Activated naive CD8-positive, alpha-beta T cell (primary cell): ENCODE measurements around the gene MTMR1.

Experiments
- H3K27ac Mint-ChIP-seq: one replicate; pipeline ENCODE4 v1.8.0; 2021; ENCODE audit warnings: mixed read lengths
- H3K27me3 Mint-ChIP-seq: one replicate; pipeline ENCODE4 v1.8.0; 2021; ENCODE audit warnings: mixed read lengths
- H3K36me3 Mint-ChIP-seq: one replicate; pipeline ENCODE4 v1.8.0; 2021; ENCODE audit warnings: mixed read lengths
- H3K4me1 Mint-ChIP-seq: one replicate; pipeline ENCODE4 v1.8.0; 2021; ENCODE audit warnings: low read depth, mixed read lengths
- H3K4me3 Mint-ChIP-seq: one replicate; pipeline ENCODE4 v1.8.0; 2021; ENCODE audit warnings: mild to moderate bottlenecking, mixed read lengths
- H3K9me3 Mint-ChIP-seq: one replicate; pipeline ENCODE4 v1.8.0; 2021; ENCODE audit warnings: low read depth, mixed read lengths

The MTMR1 gene

DNA sequence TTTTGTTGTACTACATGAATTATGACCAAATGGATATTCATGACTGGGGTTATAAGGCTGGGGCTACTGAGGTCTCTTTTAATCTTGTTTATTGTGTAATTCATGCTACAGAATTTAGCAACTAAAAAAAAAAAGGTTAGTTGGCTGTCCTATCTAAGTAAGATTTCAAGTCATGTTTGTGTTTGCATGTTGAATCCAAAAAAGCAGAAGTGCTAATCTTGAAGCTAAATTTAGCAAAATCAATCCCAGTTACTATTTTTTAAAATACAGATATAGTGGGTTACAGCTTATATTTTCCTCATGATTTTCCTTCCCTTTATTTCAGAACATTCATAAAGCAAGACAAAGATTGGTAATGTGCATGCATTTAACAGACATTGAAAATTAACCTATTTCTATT lies 19.4 kb downstream of the MTMR1 start:
- Mint-ChIP-seq H3K4me1 (peaks cover 51% of the 10 kb centered on the region), H3K9me3 (no peaks in the 10 kb centered on the region), H3K36me3 (no peaks in the 10 kb centered on the region)

DNA sequence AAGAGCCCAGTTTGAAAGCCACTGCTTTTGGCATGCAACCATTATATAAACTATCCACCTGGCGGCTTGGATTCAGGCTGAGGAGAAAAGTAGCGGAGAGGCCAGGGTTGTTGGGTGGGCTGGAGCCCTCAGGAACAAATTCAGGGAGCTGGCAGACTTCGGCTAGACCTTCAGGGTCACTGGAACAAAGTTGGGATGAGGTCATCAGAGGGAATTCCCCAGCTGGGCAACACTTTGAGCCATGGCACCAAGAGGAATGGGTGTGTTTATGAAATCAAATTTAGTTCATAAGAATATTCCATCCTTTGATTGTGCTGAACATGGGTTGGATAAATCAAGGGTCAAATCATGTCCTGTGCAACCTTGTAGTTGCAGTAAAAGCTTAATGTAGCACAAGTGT lies 22.0 kb downstream of the MTMR1 start:
- H3K27me3 Mint-ChIP-seq, result no peaks in the 10 kb centered on the region
- H3K4me3 Mint-ChIP-seq, result no peak overlapping the region
- peak overlapping the region; percentile 69 for H3K27ac Mint-ChIP-seq
- no peaks in the 10 kb centered on the region for H3K9me3 Mint-ChIP-seq
- no peaks in the 10 kb centered on the region for H3K36me3 Mint-ChIP-seq
- H3K4me1 Mint-ChIP-seq, result peaks cover 41% of the 10 kb centered on the region

More for the DNA sequence above, 19.4 kb downstream of the MTMR1 start:
- Mint-ChIP-seq H3K27ac (peak overlapping the region; percentile 66), H3K27me3 (no peaks in the 10 kb centered on the region), H3K4me3 (no peak overlapping the region)

DNA sequence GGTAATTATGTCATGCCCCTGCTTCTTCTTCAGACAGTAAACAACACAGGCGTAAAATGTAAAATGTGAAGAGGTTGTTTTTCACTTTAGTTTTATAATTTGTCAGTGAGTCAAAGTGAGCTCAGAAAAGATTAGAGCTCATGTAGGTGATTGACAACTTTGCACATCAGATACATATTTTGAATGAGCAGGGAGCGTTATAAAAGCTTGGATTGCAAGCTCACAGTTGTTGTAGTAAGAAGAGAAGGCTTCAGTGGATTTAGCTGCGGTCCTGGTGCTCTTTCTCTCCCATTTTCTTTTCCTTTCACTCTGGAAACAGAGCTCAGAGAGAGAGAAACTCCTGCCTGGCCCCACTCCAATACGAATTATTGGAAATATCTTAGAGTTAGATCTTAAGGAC lies 26.4 kb downstream of the MTMR1 start:
- Mint-ChIP-seq H3K4me3 (no peak overlapping the region), H3K27ac (no peak overlapping the region), H3K9me3 (no peaks in the 10 kb centered on the region), H3K36me3 (peaks cover 3% of the 10 kb centered on the region), H3K4me1 (peaks cover 31% of the 10 kb centered on the region), H3K27me3 (no peaks in the 10 kb centered on the region)

DNA sequence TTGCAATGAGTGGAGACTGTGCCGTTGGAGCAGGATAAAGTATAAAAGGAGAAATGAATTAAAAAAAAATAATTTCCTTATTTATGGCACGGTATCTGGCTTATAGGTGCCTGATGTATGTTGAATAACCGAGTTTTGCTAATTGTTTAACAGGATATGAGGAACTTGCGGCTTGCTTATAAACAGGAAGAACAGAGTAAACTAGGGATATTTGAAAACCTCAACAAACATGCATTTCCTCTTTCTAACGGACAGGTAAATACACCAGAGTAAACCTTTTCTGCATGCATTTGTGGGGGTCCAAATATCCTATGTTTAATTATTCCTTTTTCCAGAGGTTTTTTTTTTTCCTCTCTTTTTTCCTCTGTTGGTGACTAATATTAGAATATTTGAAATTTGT lies 36.8 kb downstream of the MTMR1 start:
- no peaks in the 10 kb centered on the region for H3K9me3 Mint-ChIP-seq
- H3K27me3 Mint-ChIP-seq, result no peaks in the 10 kb centered on the region
- no peaks in the 10 kb centered on the region for H3K36me3 Mint-ChIP-seq
- peaks cover 22% of the 10 kb centered on the region for H3K4me1 Mint-ChIP-seq
- H3K27ac Mint-ChIP-seq, result no peak overlapping the region
- H3K4me3 Mint-ChIP-seq, result no peak overlapping the region

DNA sequence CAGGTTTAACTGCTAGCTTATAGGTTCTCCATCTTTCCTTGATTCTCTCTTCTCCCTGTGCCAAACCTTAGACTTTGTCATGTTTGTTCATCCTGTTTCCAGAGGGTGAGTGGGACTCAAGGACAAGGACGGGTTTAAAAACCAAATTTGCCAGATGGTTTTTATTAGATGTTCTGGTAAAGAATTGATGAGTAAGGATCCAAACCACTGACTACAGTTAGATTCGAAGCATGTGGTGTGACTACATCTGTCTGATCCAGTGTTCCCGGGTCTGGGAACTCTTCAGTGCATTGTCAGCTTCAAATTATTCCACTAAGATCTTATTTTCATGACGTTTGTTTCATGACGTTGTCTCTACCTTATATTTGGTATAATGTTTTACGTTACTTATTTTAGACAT lies 37.5 kb downstream of the MTMR1 start:
- Mint-ChIP-seq H3K36me3 (peaks cover 3% of the 10 kb centered on the region), H3K27ac (no peak overlapping the region)

DNA sequence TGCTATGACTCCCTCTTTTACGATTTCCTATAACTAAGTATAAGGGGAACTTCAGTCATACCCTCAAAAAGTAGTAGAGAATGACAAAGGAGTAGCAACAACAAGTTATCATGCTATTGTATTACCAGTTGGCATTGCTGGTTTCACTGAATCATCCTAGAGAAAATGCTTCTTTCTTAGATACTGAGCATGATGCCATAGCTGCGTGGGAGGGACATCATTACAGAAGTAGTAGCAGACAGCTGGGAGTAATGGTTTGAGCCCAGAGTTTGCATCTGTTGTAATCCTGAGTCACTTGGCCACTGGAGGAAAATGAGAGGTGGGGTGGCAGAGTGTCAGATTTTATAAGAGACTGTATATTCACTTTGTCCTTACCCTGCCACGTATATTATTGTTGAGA lies 38.6 kb downstream of the MTMR1 start:
- no peaks in the 10 kb centered on the region for H3K27me3 Mint-ChIP-seq
- H3K4me1 Mint-ChIP-seq, result peaks cover 26% of the 10 kb centered on the region
- H3K9me3 Mint-ChIP-seq, result no peaks in the 10 kb centered on the region
- H3K27ac Mint-ChIP-seq, result peak overlapping the region; percentile 87
- peaks cover 3% of the 10 kb centered on the region for H3K36me3 Mint-ChIP-seq
- peak overlapping the region; percentile 43 for H3K4me3 Mint-ChIP-seq

More for the DNA sequence above, 37.5 kb downstream of the MTMR1 start:
- H3K4me3 Mint-ChIP-seq, result no peak overlapping the region
- peaks cover 21% of the 10 kb centered on the region for H3K4me1 Mint-ChIP-seq
- H3K27me3 Mint-ChIP-seq, result no peaks in the 10 kb centered on the region
- no peaks in the 10 kb centered on the region for H3K9me3 Mint-ChIP-seq

DNA sequence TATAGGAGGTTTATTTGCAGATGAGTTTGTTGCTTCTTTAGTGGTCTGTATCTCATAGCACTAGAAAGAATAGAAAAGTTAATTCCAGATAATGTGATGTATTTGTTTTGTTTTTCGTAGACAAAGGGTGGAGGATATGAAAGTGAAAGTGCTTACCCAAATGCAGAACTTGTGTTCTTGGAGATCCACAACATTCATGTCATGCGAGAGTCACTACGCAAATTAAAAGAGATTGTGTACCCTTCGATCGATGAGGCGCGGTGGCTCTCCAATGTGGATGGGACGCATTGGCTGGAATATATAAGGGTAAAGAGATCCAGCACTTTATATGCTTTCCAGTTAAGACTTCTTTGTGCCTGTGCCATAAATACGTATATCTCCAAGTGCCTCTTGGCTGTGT lies 43.3 kb downstream of the MTMR1 start:
- H3K9me3 Mint-ChIP-seq, result no peaks in the 10 kb centered on the region
- peaks cover 24% of the 10 kb centered on the region for H3K4me1 Mint-ChIP-seq
- H3K4me3 Mint-ChIP-seq, result no peak overlapping the region
- H3K27ac Mint-ChIP-seq, result peak overlapping the region; percentile 70
- no peaks in the 10 kb centered on the region for H3K27me3 Mint-ChIP-seq
- H3K36me3 Mint-ChIP-seq, result peaks cover 3% of the 10 kb centered on the region

DNA sequence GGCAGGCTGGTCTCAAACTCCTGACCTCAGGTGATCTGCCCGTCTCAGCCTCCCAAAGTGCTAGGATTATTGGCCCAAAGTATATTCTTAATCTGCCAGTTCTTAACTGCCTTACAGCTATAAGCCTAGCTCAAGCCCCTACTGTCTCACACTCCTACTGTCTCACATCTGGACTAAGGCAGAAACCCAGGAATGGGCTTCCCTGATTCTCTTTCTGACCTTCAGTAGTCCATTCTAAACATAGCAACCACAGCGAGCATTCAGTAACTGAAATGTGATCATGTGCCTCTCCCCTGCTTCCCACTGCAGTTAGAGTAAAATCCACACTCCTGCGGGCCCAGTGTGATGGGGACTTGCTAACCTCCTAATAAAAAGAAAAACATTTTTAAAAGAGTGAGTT lies 58.9 kb downstream of the MTMR1 start:
- Mint-ChIP-seq H3K27me3 (no peaks in the 10 kb centered on the region), H3K4me1 (peaks cover 7% of the 10 kb centered on the region), H3K9me3 (no peaks in the 10 kb centered on the region), H3K36me3 (no peaks in the 10 kb centered on the region), H3K4me3 (no peak overlapping the region), H3K27ac (no peak overlapping the region)

DNA sequence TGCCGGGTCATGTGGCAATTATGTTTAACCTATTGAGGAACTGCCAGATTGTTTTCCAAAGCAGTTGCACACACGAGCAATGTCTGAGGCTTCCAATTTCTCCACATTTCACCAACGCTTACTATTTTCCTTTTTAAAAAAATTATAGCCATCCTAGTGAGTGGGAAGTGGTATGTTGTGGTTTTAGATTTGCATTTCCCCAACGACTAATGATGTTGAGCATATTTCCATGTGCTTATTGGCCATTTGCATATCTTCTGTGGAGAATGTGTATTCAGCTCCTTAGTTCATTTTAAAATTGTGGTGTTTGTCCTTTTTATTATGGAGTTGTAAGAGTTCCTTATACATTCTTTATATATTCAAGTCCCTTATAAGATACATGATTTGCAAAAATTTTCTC lies 60.2 kb downstream of the MTMR1 start:
- Mint-ChIP-seq H3K27ac (no peak overlapping the region), H3K36me3 (no peaks in the 10 kb centered on the region), H3K27me3 (no peaks in the 10 kb centered on the region), H3K4me3 (no peak overlapping the region), H3K4me1 (peaks cover 7% of the 10 kb centered on the region), H3K9me3 (no peaks in the 10 kb centered on the region)

DNA sequence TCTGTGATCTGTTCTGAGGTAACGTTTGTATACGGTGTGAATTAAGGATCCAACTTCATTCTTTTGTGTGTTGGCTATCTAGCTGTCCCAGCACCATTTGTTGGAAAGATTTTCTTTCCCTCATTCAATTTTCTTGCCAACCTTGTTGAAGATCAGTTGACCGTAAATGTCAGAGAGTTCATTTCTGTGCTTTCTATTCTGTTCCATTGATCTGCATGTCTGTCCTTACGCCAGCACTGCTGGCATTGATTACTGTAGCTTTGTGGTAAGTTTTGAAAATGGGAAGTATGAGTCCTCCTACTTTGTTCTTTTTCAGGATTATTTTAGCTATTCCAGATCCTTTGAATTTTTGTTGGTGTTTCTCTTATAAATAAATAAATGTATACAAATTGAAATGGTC lies 60.8 kb downstream of the MTMR1 start:
- H3K36me3 Mint-ChIP-seq, result no peaks in the 10 kb centered on the region

DNA sequence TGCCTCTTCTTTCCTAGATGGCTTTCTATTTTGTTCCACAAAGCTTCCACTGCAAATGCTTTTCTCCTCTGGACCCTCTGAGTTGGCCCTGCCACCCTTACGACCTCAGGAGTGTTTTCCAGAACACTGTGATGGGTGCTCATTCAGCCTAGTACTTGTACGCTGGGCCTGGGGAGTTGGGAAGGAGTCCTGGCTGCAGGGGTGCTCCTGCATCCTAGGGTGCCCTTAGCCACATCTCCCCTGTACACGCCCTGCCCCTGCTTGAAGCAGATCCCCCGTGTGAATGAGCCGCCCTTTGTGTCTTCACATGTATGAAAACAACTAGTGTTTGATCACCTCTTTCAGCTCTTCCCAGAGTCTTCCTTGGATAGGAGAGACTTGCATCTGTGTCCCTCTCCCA lies 64.2 kb downstream of the MTMR1 start:
- Mint-ChIP-seq H3K36me3 (no peaks in the 10 kb centered on the region), H3K4me1 (peaks cover 7% of the 10 kb centered on the region), H3K27ac (no peak overlapping the region), H3K27me3 (no peaks in the 10 kb centered on the region), H3K9me3 (no peaks in the 10 kb centered on the region), H3K4me3 (no peak overlapping the region)

More for the DNA sequence above, 60.8 kb downstream of the MTMR1 start:
- H3K4me3 Mint-ChIP-seq, result no peak overlapping the region
- peaks cover 7% of the 10 kb centered on the region for H3K4me1 Mint-ChIP-seq
- no peaks in the 10 kb centered on the region for H3K9me3 Mint-ChIP-seq
- H3K27me3 Mint-ChIP-seq, result no peaks in the 10 kb centered on the region
- H3K27ac Mint-ChIP-seq, result no peak overlapping the region

DNA sequence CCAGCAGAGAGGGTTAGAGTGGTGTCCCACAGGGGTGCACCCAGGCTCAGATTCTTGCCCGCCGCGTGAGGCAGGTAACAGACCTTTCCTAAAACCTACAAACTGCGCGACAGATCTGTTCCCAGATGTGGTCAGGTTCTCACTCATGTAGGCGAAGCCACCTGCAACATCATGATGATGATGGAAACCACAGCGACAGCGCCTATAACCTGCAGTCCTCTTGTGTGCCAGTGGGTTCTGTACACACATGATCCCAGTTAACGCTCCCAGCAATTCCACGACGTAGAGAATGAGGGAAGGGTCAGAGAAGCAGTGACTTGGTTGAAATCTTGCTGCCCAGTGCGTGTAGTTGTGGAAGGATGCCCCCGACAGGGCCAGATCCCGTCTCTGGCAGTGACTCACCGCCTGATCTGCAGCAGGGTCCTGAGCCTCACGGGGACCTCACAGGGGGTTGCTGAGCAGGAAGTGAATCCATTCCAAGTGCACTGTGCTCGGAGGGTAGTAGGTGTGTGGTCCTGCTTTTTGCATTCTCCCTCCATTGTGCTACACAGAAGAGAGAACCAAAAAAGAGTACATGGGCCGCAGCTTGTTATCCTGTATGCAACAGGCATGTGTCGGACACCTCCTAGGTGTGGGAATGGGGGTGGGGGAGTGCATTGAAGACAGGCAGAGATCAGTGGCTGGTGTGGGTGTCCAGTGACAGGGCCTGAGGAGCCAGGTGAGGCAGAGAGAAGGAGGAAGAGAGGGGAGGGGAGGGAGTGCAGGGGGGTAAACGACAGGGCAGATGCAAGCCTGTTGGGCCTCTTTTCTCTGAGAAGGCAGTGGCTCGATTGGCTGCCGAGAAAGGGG lies 66.6 kb downstream of the MTMR1 start:
- Mint-ChIP-seq H3K27ac (peak overlapping the region; percentile 38), H3K36me3 (no peaks in the 10 kb centered on the region), H3K9me3 (no peaks in the 10 kb centered on the region), H3K4me1 (peaks cover 6% of the 10 kb centered on the region), H3K4me3 (no peak overlapping the region), H3K27me3 (no peaks in the 10 kb centered on the region)

DNA sequence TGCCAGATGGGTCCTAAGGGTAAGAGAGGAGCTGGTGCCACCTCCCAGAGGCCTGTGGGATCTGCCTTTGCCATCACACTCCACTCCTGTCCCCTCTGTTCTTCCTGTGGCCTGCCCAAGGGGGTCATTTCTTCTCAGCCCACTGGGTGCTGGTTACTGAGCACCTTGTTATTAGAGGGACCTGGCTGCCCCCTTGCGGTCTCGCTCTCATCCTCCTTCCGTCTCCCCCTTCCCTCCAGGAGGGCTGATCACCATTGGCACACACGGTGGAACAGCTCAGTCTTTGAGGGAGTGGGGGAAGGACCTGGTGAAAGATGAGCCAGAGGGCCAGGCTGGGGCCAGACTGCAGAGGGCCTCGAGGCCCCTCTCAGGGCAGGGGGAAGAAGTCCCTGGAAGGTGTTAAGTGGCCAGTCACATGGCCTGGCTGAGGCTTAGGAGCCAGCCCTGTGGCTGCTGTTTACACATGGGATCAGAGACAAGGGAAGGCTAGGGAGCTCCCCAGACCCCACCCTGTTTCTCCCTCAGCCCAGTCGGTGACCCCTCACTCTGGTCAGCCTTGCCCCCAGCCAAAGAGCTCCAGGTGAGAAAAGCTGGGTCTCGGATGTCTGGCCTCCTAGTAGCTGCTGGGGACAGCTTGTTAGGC lies 68.1 kb downstream of the MTMR1 start:
- no peak overlapping the region for H3K27ac Mint-ChIP-seq
- H3K4me3 Mint-ChIP-seq, result no peak overlapping the region
- no peaks in the 10 kb centered on the region for H3K9me3 Mint-ChIP-seq
- no peaks in the 10 kb centered on the region for H3K27me3 Mint-ChIP-seq
- H3K4me1 Mint-ChIP-seq, result peaks cover 1% of the 10 kb centered on the region
- no peaks in the 10 kb centered on the region for H3K36me3 Mint-ChIP-seq

DNA sequence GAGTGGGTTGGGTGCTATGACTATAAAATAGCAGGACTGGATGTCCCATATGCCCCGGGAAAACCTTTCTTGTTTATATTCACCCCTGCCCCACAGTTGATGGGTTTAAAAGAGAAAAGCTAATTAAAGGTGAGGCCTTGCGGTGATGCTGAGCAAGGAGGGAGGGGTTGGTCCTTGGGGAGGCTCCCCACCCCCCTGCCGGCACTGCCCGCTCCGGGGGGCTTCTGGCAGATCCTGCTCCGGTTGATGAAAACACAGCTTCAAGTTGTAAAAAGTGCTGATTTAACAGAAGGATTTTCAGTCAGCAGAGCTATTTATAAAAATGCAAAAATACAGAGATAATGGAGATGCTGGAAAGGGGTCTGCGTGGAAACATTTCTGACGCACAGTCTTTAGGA lies 68.6 kb downstream of the MTMR1 start:
- H3K9me3 Mint-ChIP-seq, result no peaks in the 10 kb centered on the region
- H3K4me1 Mint-ChIP-seq, result peaks cover 1% of the 10 kb centered on the region
- H3K4me3 Mint-ChIP-seq, result no peak overlapping the region
- H3K36me3 Mint-ChIP-seq, result no peaks in the 10 kb centered on the region
- H3K27me3 Mint-ChIP-seq, result no peaks in the 10 kb centered on the region
- H3K27ac Mint-ChIP-seq, result no peak overlapping the region

DNA sequence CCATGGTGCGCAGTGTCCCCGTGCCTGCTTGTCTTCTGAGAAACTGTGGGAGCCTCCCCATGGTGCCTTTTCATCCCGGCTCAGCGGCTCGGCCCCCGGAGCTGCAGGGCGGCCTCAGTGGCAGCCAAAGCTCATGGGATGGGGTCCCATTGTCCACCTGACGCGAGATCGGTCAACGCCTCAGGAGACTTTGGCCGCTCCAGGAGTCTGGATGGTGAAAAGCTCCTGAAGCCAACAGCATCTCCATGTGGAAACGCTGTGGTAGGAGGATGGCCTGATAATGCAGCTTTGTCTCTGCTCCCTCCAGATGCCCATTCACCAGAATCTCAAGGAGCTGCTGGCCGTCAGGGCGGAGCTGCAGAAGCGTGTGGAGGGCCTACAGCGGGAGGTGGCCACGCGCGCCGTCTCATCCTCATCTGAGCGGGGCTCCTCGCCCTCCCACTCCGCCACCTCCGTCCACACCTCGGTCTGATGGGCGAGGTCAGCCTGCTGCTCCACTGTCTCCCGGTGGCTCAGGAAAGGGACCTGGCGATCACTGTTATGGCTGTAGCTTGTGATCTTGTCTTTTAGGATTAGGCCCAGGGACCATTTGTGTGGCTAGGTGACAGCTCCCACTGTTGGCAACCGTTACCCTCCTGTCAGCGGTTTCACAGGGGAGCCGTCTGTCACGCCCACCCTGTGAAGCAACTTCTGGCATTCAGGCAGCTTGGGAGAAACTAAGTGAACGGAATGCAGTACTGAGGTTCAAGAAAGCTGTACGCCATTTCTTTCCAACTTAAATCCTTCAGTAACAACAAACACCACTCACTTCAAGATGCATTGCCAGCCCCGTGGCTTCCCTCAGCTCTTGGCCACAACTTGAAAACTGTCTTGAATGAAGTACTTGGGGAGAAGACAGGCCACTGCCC lies 69.3 kb downstream of the MTMR1 start:
- Mint-ChIP-seq H3K27ac (no peak overlapping the region), H3K4me1 (peaks cover 1% of the 10 kb centered on the region), H3K27me3 (no peaks in the 10 kb centered on the region), H3K36me3 (no peaks in the 10 kb centered on the region), H3K9me3 (no peaks in the 10 kb centered on the region), H3K4me3 (no peak overlapping the region)
